Panc1 (cell line): ENCODE results near the gene TJP2. TPM values are rescaled to one million over a fixed set of nuclear protein-coding genes. Genes with fewer than 3 reads are reported as not detected.

ENCODE experiments used
- ATAC-seq: fragments of 200-7000 bp; cut with Tn5 transposase; 2 replicates; pipeline ENCODE4 v1.9.1; 2020; ENCODE audit warnings: mild to moderate bottlenecking, moderate library complexity
- BruUV-seq: library from RNA; stranded (reverse); fragments of 400-500 nt; replicated peaks from 2 replicates; lab custom pipeline; 2021; lab: Mats Ljungman, UMichigan
- CTCF ChIA-PET: fragments of 300-600 bp; sonication (Branson Sonifier 250); formaldehyde crosslinking; loops from one replicate; lab custom pipeline; 2022; ENCODE audit warnings: antibody characterized with exemption; lab: Charles Lee
- POLR2A ChIA-PET: fragments of 300-600 bp; sonication (Branson Sonifier 250); formaldehyde crosslinking; loops from one replicate; lab custom pipeline; 2022; ENCODE audit warnings: antibody characterized with exemption; lab: Charles Lee
- DNase-seq: peaks from one replicate; pipeline ENCODE4 v3.0.0-alpha.2; 2010; ENCODE audit warnings: low read depth, low spot score
- H3K27ac ChIP-seq: 2 replicates; pipeline ENCODE4 v1.5.1; 2011; ENCODE audit warnings: mild to moderate bottlenecking, low read length, inconsistent platforms
- H3K27me3 ChIP-seq: fragments of 200-500 bp; sonication (Bioruptor generic); 2 replicates; pipeline ENCODE4 v1.6.0; 2014; ENCODE audit warnings: low read length, inconsistent platforms; ENCODE audit not compliant: control insufficient read depth, insufficient read depth
- H3K36me3 ChIP-seq: fragments of 200-500 bp; sonication (Bioruptor generic); 2 replicates; pipeline ENCODE4 v1.5.1; 2014; ENCODE audit warnings: inconsistent platforms, mild to moderate bottlenecking, low read length, moderate library complexity; ENCODE audit not compliant: control insufficient read depth, insufficient read depth
- H3K4me1 ChIP-seq: 2 replicates; pipeline ENCODE4 v1.5.1; 2011; ENCODE audit warnings: inconsistent platforms, mild to moderate bottlenecking, low read length, moderate library complexity; ENCODE audit not compliant: control insufficient read depth, insufficient read depth
- H3K4me3 ChIP-seq, 2 experiments: 2 replicates each; pipeline ENCODE4 v1.5.1; 2011 to 2012; ENCODE audit warnings: low read depth in 2 of 2, low read length in 2 of 2, mild to moderate bottlenecking in 2 of 2, inconsistent platforms in 1 of 2, moderate library complexity in 1 of 2
- H3K9me3 ChIP-seq: fragments of 200-500 bp; sonication (Bioruptor generic); 2 replicates; pipeline ENCODE4 v1.5.1; 2014; ENCODE audit warnings: low read depth, mild to moderate bottlenecking, inconsistent platforms, low read length, moderate library complexity; ENCODE audit not compliant: control insufficient read depth, insufficient read depth
- CTCF ChIP-seq: fragments of 450-650 bp; IDR thresholded peaks from 2 replicates; pipeline ENCODE4 v1.5.1; 2017; ENCODE audit warnings: mild to moderate bottlenecking
- POLR2AphosphoS5 ChIP-seq: IDR thresholded peaks from 2 replicates; pipeline ENCODE4 v1.6.1; 2012; ENCODE audit warnings: mild to moderate bottlenecking, low read depth, low read length, moderate library complexity
- SIN3A ChIP-seq: IDR thresholded peaks from 2 replicates; pipeline ENCODE4 v1.6.1; 2012; ENCODE audit warnings: low read depth, mild to moderate bottlenecking, low read length, moderate library complexity, borderline replicate concordance; ENCODE audit not compliant: insufficient read depth
- TCF7L2 ChIP-seq: IDR thresholded peaks from 2 replicates; pipeline ENCODE4 v1.6.1; 2011; ENCODE audit warnings: mild to moderate bottlenecking, low read depth, low read length, inconsistent platforms
- in situ Hi-C: cut with HindIII; loops from 2 replicates; pipeline ENCODE4 v1.10.0; 2016; ENCODE audit warnings: low sequenced_read_pairs, low pct_unique_long_range_greater_than_20kb
- intact Hi-C: fragments of 100-400 bp; cut with micrococcal nuclease; formaldehyde crosslinking; loops from one replicate; pipeline ENCODE4 v1.10.0; 2022; ENCODE audit not compliant: unreplicated experiment
- total RNA-seq: library from RNA; stranded (reverse); gene quantifications from one replicate; pipeline ENCODE4 v1.2.1, GENCODE V29; 2021; ENCODE audit not compliant: unreplicated experiment
- TF ChIP-seq, protein P1 (sequence below), 2 experiments: IDR thresholded peaks; 2 replicates each; pipeline ENCODE4 v1.6.1; 2011 to 2012; ENCODE audit warnings: low read depth in 2 of 2, control low read depth in 1 of 2, low read length in 1 of 2, mild to moderate bottlenecking in 1 of 2, moderate library complexity in 1 of 2; ENCODE audit not compliant: insufficient read depth in 1 of 2

Gene TJP2
- total RNA-seq, 1 experiment from 2014 or later = 40.2 TPM

GRCh38 chr9:69173497-69173890 is 583 bp upstream of the TJP2 start:
- DNase-seq (no peak), ATAC-seq (no peak)
- Histone ChIP-seq H3K4me1 (peaks cover 37% of the 10 kb centered on the region), H3K9me3 (no peaks in the 10 kb centered on the region), H3K36me3 (no peaks in the 10 kb centered on the region), H3K27me3 (no peaks in the 10 kb centered on the region), H3K4me3 (peak overlapping the region; percentile 78 to 81), H3K27ac (peak overlapping the region; percentile 83)
- TF ChIP-seq POLR2AphosphoS5 (peak; percentile 25; the same call in 1 of the 2 replicates), TCF7L2 (no peak), SIN3A (no peak)
- no TSS peak for BruUV-seq
- ChIA-PET POLR2A (interaction anchor here (0.5 to 0.7 kb wide), 2 partner anchors 15 to 17 kb away, joined by 3 to 9 read pairs; no protein-coding TSS in a partner anchor), CTCF (no interaction called here)
- in situ Hi-C loops (no loop called here), intact Hi-C loops (loop anchor here (10.0 kb wide), 3 partner anchors 51 to 119 kb away; no protein-coding TSS in a partner anchor)

DNA sequence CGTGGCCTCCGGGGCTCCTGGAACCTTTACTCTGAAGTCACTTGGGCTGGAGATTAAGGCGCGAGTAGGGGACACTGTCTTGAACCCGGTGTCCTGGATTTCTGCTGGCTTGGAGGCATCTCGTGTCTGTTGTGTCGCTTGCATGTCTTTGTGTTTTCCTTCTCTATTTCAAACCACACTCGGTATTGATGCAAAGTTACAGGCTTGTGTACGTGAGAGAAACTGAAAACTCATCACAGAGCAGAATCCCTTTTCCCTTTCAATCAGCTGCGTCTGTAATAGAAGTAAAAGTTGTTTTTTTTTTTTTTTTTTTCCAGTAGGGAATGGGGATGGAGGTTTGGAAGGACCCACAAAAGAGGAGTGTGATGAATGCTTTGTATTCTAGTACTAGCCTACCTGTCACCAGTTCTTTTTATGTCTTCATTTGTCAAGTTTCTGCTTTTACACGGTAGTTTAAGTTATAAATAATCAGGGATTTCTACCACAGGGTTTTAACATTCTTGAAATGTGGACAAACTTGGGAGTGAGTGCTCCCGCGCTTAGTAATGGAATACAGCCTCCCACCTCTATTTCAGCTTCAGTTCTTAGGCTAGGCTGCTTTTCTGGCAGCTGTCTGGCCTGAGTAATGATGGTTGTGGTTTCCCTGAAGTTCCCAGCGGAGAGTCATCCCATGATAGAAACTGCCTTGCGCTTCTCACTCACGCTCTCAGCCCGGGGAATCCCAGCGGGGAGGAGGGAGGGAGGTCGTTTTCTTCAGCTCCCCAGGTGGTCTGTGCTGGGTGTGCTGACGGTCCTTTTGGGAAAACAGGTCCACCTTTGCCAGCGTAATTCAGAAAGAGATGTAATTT is 763 bp downstream of the TJP2 start:
- CTCF ChIA-PET = interaction anchor here (0.5 kb wide), 1 partner anchor 27 kb away, joined by 3 read pairs; no protein-coding TSS in a partner anchor
- peaks cover 48% of the 10 kb centered on the region for H3K4me1 ChIP-seq
- in situ Hi-C loops = no loop called here

More for the DNA sequence above, 763 bp downstream of the TJP2 start:
- H3K27me3 ChIP-seq = no peaks in the 10 kb centered on the region
- POLR2A ChIA-PET = no interaction called here
- TF ChIP-seq CTCF (no peak), POLR2AphosphoS5 (no peak), TCF7L2 (no peak), SIN3A (no peak)
- TF ChIP-seq, protein P1, sequence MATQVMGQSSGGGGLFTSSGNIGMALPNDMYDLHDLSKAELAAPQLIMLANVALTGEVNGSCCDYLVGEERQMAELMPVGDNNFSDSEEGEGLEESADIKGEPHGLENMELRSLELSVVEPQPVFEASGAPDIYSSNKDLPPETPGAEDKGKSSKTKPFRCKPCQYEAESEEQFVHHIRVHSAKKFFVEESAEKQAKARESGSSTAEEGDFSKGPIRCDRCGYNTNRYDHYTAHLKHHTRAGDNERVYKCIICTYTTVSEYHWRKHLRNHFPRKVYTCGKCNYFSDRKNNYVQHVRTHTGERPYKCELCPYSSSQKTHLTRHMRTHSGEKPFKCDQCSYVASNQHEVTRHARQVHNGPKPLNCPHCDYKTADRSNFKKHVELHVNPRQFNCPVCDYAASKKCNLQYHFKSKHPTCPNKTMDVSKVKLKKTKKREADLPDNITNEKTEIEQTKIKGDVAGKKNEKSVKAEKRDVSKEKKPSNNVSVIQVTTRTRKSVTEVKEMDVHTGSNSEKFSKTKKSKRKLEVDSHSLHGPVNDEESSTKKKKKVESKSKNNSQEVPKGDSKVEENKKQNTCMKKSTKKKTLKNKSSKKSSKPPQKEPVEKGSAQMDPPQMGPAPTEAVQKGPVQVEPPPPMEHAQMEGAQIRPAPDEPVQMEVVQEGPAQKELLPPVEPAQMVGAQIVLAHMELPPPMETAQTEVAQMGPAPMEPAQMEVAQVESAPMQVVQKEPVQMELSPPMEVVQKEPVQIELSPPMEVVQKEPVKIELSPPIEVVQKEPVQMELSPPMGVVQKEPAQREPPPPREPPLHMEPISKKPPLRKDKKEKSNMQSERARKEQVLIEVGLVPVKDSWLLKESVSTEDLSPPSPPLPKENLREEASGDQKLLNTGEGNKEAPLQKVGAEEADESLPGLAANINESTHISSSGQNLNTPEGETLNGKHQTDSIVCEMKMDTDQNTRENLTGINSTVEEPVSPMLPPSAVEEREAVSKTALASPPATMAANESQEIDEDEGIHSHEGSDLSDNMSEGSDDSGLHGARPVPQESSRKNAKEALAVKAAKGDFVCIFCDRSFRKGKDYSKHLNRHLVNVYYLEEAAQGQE (IDR thresholded peaks at IDR 0.05; ENCODE audit: insufficient read depth in 1 of 2, low read depth in 2 of 2, low read length in 1 of 2) = no peak
- peak overlapping the region; percentile 76 for H3K27ac ChIP-seq
- ATAC-seq (peak; percentile 52), DNase-seq (no peak)
- intact Hi-C loops = loop anchor here (5.0 to 10.0 kb wide), 4 partner anchors 50 to 120 kb away; no protein-coding TSS in a partner anchor
- no peaks in the 10 kb centered on the region for H3K9me3 ChIP-seq
- H3K36me3 ChIP-seq = no peaks in the 10 kb centered on the region
- BruUV-seq = TSS peak; percentile 78
- H3K4me3 ChIP-seq = peak overlapping the region; percentile 78 to 81
